Esophagus muscularis mucosa (tissue), 4 donors: Measurements from ENCODE around the gene TPD52L1. TPM values are rescaled to one million over a fixed set of nuclear protein-coding genes. Genes with fewer than 3 reads are reported as not detected.

Experiments
- DNase-seq: peaks from one replicate; pipeline ENCODE4 v3.0.0-alpha.2; 2017; ENCODE audit errors: extremely low spot score
- H3K27ac ChIP-seq, 4 donors: fragments of 200-600 bp; sonication (generic); replicated peaks in 1 of 4; 1 replicate in 3 of 4; 2 replicates in 1 of 4; pipeline ENCODE4 v1.5.1; 2016 to 2019; ENCODE audit warnings: mild to moderate bottlenecking in 1 of 4
- H3K27me3 ChIP-seq, 4 donors: fragments of 200-600 bp; sonication (generic); one replicate each; pipeline versions ENCODE4 v1.5.1 to v1.6.0; 2016 to 2019
- H3K36me3 ChIP-seq, 4 donors: fragments of 200-600 bp; sonication (generic); one replicate each; pipeline ENCODE4 v1.5.1; 2016 to 2019
- H3K4me1 ChIP-seq, 4 donors: fragments of 200-600 bp; sonication (generic); one replicate each; pipeline ENCODE4 v1.5.1; 2016 to 2019
- H3K4me3 ChIP-seq, 4 donors: fragments of 200-600 bp; sonication (generic); 1 replicate in 2 of 4; 2 replicates in 2 of 4; pipeline ENCODE4 v1.5.1; 2016 to 2019; ENCODE audit warnings: mild to moderate bottlenecking in 4 of 4, moderate library complexity in 1 of 4
- H3K9me3 ChIP-seq, 4 donors: fragments of 200-600 bp; sonication (generic); 1 replicate in 3 of 4; 2 replicates in 1 of 4; pipeline ENCODE4 v1.5.1; 2016 to 2019
- EP300 ChIP-seq: sonication (generic); formaldehyde crosslinking; IDR thresholded peaks from one replicate; pipeline ENCODE4 v1.6.1; 2017; ENCODE audit warnings: antibody characterized with exemption
- POLR2A ChIP-seq: fragments of 450-650 bp; IDR thresholded peaks from one replicate; pipeline ENCODE4 v1.6.1; 2017; ENCODE audit warnings: antibody characterized with exemption, moderate library complexity, mild to moderate bottlenecking, low read depth
- POLR2AphosphoS5 ChIP-seq, 2 donors: sonication (generic); formaldehyde crosslinking; IDR thresholded peaks; one replicate each; pipeline ENCODE4 v1.6.1; 2017; ENCODE audit warnings: antibody characterized with exemption in 2 of 2
- WGBS: methylation state at CpG from one replicate; pipeline ENCODE4 v1.1.5; 2018; 5-methylcytosine and 5-hydroxymethylcytosine counted together
- intact Hi-C: fragments of 100-400 bp; cut with DNase I; formaldehyde crosslinking; loops from one replicate; pipeline ENCODE4 v1.15.1; 2023
- total RNA-seq, 4 donors: library from RNA; depleted of rRNA; stranded (reverse); fragments of >200 nt; gene quantifications; one replicate each; pipeline versions ENCODE4 v1.1.0 to v1.2.1, GENCODE V29; 2016
- TF ChIP-seq, protein P1 (sequence below), 3 experiments: fragments of 200-600 bp in 2 of 3; fragments of 450-650 bp in 1 of 3; sonication (generic) in 2 of 3; IDR thresholded peaks; one replicate each; pipeline ENCODE4 v1.5.1; 2017 to 2019; ENCODE audit warnings: antibody characterized with exemption in 3 of 3, mild to moderate bottlenecking in 2 of 3, moderate library complexity in 1 of 3

Gene TPD52L1
- total RNA-seq, 4 donors from 2014 or later = 18.7 to 46.4 (median 31.1) TPM

DNA sequence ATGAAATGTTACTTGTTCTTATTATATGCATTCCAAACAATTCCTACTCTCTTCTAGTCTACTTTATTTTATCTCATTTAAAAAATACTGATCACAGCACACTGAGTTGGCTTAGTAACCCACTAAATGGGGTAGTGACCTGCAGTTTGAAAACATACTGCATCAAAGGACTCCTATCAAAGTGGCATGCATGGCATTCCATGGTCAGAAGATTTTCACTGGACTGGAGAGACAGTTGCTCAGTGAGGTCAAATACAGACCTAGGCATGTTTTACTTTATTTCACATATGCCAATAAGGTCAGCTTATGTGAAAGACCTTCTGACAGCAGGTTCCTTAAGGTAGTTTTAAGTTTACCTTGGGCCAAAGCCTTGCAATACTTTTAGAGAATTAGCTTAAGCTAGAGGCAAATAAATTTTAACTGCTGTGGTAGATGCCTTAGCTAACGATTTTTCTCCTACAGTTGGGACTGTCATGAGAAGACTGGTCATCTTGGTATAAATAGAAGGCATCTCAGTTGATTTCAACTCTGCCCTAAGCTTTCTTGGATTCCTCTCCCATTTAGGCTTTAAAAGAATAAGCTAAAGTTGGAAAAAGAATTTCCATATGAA lies 35.1 kb downstream of the TPD52L1 start:
- WGBS = 58% methylated on average over 1 of the region's 1 CpG
- peaks cover 0 to 28% (median 7%) of the 10 kb centered on the region in 4 donors for H3K4me1 ChIP-seq
- intact Hi-C loops = no loop called here

GRCh38 chr6:125189494-125189893 lies 35.9 kb downstream of the TPD52L1 start:
- Histone ChIP-seq H3K27ac (no peak overlapping the region), H3K9me3 (no peaks in the 10 kb centered on the region), H3K27me3 (no peaks in the 10 kb centered on the region), H3K36me3 (no peaks in the 10 kb centered on the region), H3K4me3 (no peak overlapping the region), H3K4me1 (peaks cover 0 to 28% (median 7%) of the 10 kb centered on the region in 4 donors)
- TF ChIP-seq, protein P1, sequence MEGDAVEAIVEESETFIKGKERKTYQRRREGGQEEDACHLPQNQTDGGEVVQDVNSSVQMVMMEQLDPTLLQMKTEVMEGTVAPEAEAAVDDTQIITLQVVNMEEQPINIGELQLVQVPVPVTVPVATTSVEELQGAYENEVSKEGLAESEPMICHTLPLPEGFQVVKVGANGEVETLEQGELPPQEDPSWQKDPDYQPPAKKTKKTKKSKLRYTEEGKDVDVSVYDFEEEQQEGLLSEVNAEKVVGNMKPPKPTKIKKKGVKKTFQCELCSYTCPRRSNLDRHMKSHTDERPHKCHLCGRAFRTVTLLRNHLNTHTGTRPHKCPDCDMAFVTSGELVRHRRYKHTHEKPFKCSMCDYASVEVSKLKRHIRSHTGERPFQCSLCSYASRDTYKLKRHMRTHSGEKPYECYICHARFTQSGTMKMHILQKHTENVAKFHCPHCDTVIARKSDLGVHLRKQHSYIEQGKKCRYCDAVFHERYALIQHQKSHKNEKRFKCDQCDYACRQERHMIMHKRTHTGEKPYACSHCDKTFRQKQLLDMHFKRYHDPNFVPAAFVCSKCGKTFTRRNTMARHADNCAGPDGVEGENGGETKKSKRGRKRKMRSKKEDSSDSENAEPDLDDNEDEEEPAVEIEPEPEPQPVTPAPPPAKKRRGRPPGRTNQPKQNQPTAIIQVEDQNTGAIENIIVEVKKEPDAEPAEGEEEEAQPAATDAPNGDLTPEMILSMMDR (IDR thresholded peaks at IDR 0.05) = no peak
- TF ChIP-seq EP300 = no peak
- no peak for TF ChIP-seq POLR2A
- TF ChIP-seq POLR2AphosphoS5 (IDR thresholded peaks at IDR 0.05) = no peak
- 61% methylated on average over 1 of the region's 1 CpG for WGBS
- DNase-seq = no peak
- intact Hi-C loops = no loop called here

More for the DNA sequence above, 35.1 kb downstream of the TPD52L1 start:
- DNase-seq = no peak
- no peaks in the 10 kb centered on the region for H3K36me3 ChIP-seq
- H3K27ac ChIP-seq = no peak overlapping the region
- no peak overlapping the region for H3K4me3 ChIP-seq
- TF ChIP-seq, protein P1 (IDR thresholded peaks at IDR 0.05) = no peak
- TF ChIP-seq POLR2A (no peak), EP300 (no peak), POLR2AphosphoS5 (IDR thresholded peaks at IDR 0.05) (no peak)
- H3K9me3 ChIP-seq = no peaks in the 10 kb centered on the region
- H3K27me3 ChIP-seq = no peaks in the 10 kb centered on the region

GRCh38 chr6:125190667-125191066 lies 37.1 kb downstream of the TPD52L1 start:
- TF ChIP-seq EP300 = no peak
- TF ChIP-seq, protein P1 (IDR thresholded peaks at IDR 0.05) = no peak
- TF ChIP-seq POLR2A = no peak
- TF ChIP-seq POLR2AphosphoS5 (IDR thresholded peaks at IDR 0.05) = no peak
- Histone ChIP-seq H3K27ac (no peak overlapping the region), H3K4me3 (no peak overlapping the region), H3K36me3 (no peaks in the 10 kb centered on the region), H3K9me3 (no peaks in the 10 kb centered on the region), H3K27me3 (no peaks in the 10 kb centered on the region), H3K4me1 (peaks cover 0 to 28% (median 8%) of the 10 kb centered on the region in 4 donors)
- intact Hi-C loops = no loop called here
- no peak for DNase-seq
- WGBS = 98% methylated on average over 4 of the region's 4 CpGs

- Histone ChIP-seq H3K27me3 (no peaks in the 10 kb centered on the region), H3K4me1 (peaks cover 12 to 33% (median 19%) of the 10 kb centered on the region in 4 donors), H3K36me3 (no peaks in the 10 kb centered on the region), H3K27ac (peak overlapping the region in 1 of 4 donors; percentile 4), H3K9me3 (no peaks in the 10 kb centered on the region), H3K4me3 (no peak overlapping the region)
- TF ChIP-seq EP300 = no peak
- no peak for TF ChIP-seq POLR2A
- TF ChIP-seq POLR2AphosphoS5 (IDR thresholded peaks at IDR 0.05) = no peak
- TF ChIP-seq, protein P1 (IDR thresholded peaks at IDR 0.05) = peak; percentile 41 to 64 (median 44)
- intact Hi-C loops = no loop called here
- 55% methylated on average over 5 of the region's 5 CpGs for WGBS
- DNase-seq = no peak
Measured at GRCh38 chr6:125191916-125192609, 38.5 kb downstream of the TPD52L1 start.
